Naive thymus-derived CD4-positive, alpha-beta T cell (primary cell): ENCODE data around the gene PMEL. TPM values are rescaled to one million over a fixed set of nuclear protein-coding genes. Genes with fewer than 3 reads are reported as not detected.

Experiments used
- ATAC-seq: fragments of 150-1000 bp; cut with Tn5 transposase; 2 replicates; pipeline ENCODE4 v1.10.0; 2021; ENCODE audit warnings: mild to moderate bottlenecking, moderate library complexity
- CTCF ChIA-PET: fragments of 350-600 bp; sonication (Branson Sonifier 250); formaldehyde crosslinking; loops from one replicate; lab custom pipeline; 2021; ENCODE audit warnings: antibody characterized with exemption; lab: Charles Lee
- POLR2A ChIA-PET: fragments of 350-600 bp; sonication (Branson Sonifier 250); formaldehyde crosslinking; loops from one replicate; lab custom pipeline; 2021; ENCODE audit warnings: antibody characterized with exemption, inconsistent platforms; lab: Charles Lee
- DNase-seq, 9 donors: peaks; one replicate each; pipeline versions ENCODE4 v3.0.0 to v3.0.0-alpha.2; 2020 to 2022; ENCODE audit warnings: mixed read lengths in 1 of 9
- H3K27ac ChIP-seq: one replicate; pipeline ENCODE4 v1.7.0; 2013; ENCODE audit warnings: mild to moderate bottlenecking, low read depth, low read length, moderate library complexity
- H3K27me3 ChIP-seq, 2 donors: one replicate each; pipeline ENCODE4 v1.7.0; 2013; ENCODE audit warnings: low read length in 2 of 2, mild to moderate bottlenecking in 2 of 2, moderate library complexity in 2 of 2; ENCODE audit not compliant: control insufficient read depth in 2 of 2, insufficient read depth in 2 of 2
- H3K36me3 ChIP-seq, 3 experiments: 1 replicate in 2 of 3; 2 replicates in 1 of 3; pipeline ENCODE4 v1.7.0; 2013; ENCODE audit warnings: low read length in 3 of 3, mild to moderate bottlenecking in 3 of 3, moderate library complexity in 1 of 3; ENCODE audit not compliant: insufficient read depth in 3 of 3, control insufficient read depth in 2 of 3
- H3K4me1 ChIP-seq, 2 donors: one replicate each; pipeline ENCODE4 v1.7.0; 2013; ENCODE audit warnings: low read length in 2 of 2, mild to moderate bottlenecking in 2 of 2, moderate library complexity in 1 of 2; ENCODE audit not compliant: control insufficient read depth in 2 of 2, insufficient read depth in 2 of 2
- H3K4me3 ChIP-seq: 2 replicates; pipeline ENCODE4 v1.7.0; 2013; ENCODE audit warnings: mild to moderate bottlenecking, low read length
- H3K9me3 ChIP-seq, 3 experiments: 1 replicate in 2 of 3; 2 replicates in 1 of 3; pipeline ENCODE4 v1.7.0; 2013; ENCODE audit warnings: low read length in 3 of 3; ENCODE audit not compliant: control insufficient read depth in 2 of 3
- H3K27ac Mint-ChIP-seq, 9 donors: one replicate each; pipeline ENCODE4 v1.8.0; 2020 to 2022; ENCODE audit warnings: mixed read lengths in 9 of 9, mild to moderate bottlenecking in 8 of 9, moderate library complexity in 5 of 9, inconsistent platforms in 2 of 9
- H3K27me3 Mint-ChIP-seq, 5 donors: one replicate each; pipeline ENCODE4 v1.8.0; 2021 to 2022; ENCODE audit warnings: mixed read lengths in 5 of 5, mild to moderate bottlenecking in 1 of 5
- H3K36me3 Mint-ChIP-seq, 5 donors: one replicate each; pipeline ENCODE4 v1.8.0; 2020 to 2022; ENCODE audit warnings: mixed read lengths in 5 of 5, mild to moderate bottlenecking in 3 of 5, inconsistent platforms in 1 of 5
- H3K4me1 Mint-ChIP-seq, 7 donors: one replicate each; pipeline ENCODE4 v1.8.0; 2020 to 2022; ENCODE audit warnings: mixed read lengths in 7 of 7, mild to moderate bottlenecking in 3 of 7, inconsistent platforms in 1 of 7
- H3K4me3 Mint-ChIP-seq, 10 donors: one replicate each; pipeline ENCODE4 v1.8.0; 2020 to 2022; ENCODE audit warnings: mild to moderate bottlenecking in 10 of 10, mixed read lengths in 10 of 10, moderate library complexity in 6 of 10, inconsistent platforms in 2 of 10
- H3K9me3 Mint-ChIP-seq, 11 donors: one replicate each; pipeline ENCODE4 v1.8.0; 2020 to 2022; ENCODE audit warnings: mixed read lengths in 11 of 11, mild to moderate bottlenecking in 4 of 11, inconsistent platforms in 1 of 11, moderate library complexity in 1 of 11
- intact Hi-C, 2 donors: fragments of 100-400 bp; cut with micrococcal nuclease; formaldehyde crosslinking; loops; one replicate each; pipeline ENCODE4 v1.15.1; 2023
- polyA plus RNA-seq, 2 donors: library from polyadenylated mRNA; unstranded; fragments of 300-500 nt; fragmentation: Illumina TruSeq; gene quantifications; one replicate each; pipeline ENCODE4 v1.2.3, GENCODE V29; 2021
- total RNA-seq, 6 experiments: library from RNA in 5 of 6; stranded (reverse) in 5 of 6; gene quantifications; 1 replicate in 5 of 6; 2 replicates in 1 of 6; pipeline ENCODE4 v1.2.3 and lab custom pipeline; 2021 to 2026

PMEL gene
- total and polyA plus RNA-seq, 7 experiments from 2014 or later: 0.09 to 0.57 TPM; not detected in 5

GRCh38 chr12:55997535-55997859 lies 31.7 kb upstream of the PMEL start:
- H3K27ac Mint-ChIP-seq: peak overlapping the region in 3 of 9 donors; percentile 19 to 63 (median 41)
- DNase-seq: no peak
- no peaks in the 10 kb centered on the region for H3K9me3 ChIP-seq
- H3K27me3 ChIP-seq: no peaks in the 10 kb centered on the region
- no peaks in the 10 kb centered on the region for H3K9me3 Mint-ChIP-seq
- H3K27ac ChIP-seq: no peak overlapping the region
- ChIA-PET CTCF (interaction anchor here (0.7 to 6.5 kb wide), 2 partner anchors 15 to 31 kb away, joined by 3 to 54 read pairs; no protein-coding TSS in a partner anchor), POLR2A (interaction anchor here (0.8 to 3.8 kb wide), 4 partner anchors 18 to 49 kb away, joined by 3 to 20 read pairs (median 5); partner anchors contain the start of gene RAB5B)
- intact Hi-C loops: loop anchor here (2.0 to 5.0 kb wide), 5 partner anchors 23 to 227 kb away; partner anchors contain the start of genes ZC3H10 (in 2 of the 2), IKZF4 (in 1 of the 2), NABP2 (in 1 of the 2) and PA2G4 (in 1 of the 2)
- peaks cover 0 to 14% of the 10 kb centered on the region in 2 donors for H3K4me1 ChIP-seq
- peaks cover 0 to 7% (median 2%) of the 10 kb centered on the region in 5 donors for H3K36me3 Mint-ChIP-seq
- peaks cover 8 to 37% (median 16%) of the 10 kb centered on the region in 7 donors for H3K4me1 Mint-ChIP-seq
- peaks cover 5 to 19% (median 6%) of the 10 kb centered on the region in 3 experiments for H3K36me3 ChIP-seq
- no peak for ATAC-seq
- H3K27me3 Mint-ChIP-seq: peaks cover 0 to 4% (median 0%) of the 10 kb centered on the region in 5 donors
- no peak overlapping the region for H3K4me3 ChIP-seq
- peak overlapping the region; percentile 49 to 87 (median 62) for H3K4me3 Mint-ChIP-seq

- no peaks in the 10 kb centered on the region for H3K9me3 ChIP-seq
- H3K27me3 ChIP-seq: no peaks in the 10 kb centered on the region
- peak within 1 kb of the TSS; percentile 49 to 87 (median 62) for H3K4me3 Mint-ChIP-seq
- peak; percentile 93 for ATAC-seq
- peak in 3 of 9 donors; percentile 8 to 58 (median 31) for DNase-seq
- peaks cover 5 to 25% (median 6%) of the 10 kb centered on the region in 3 experiments for H3K36me3 ChIP-seq
- peaks cover 0 to 14% of the 10 kb centered on the region in 2 donors for H3K4me1 ChIP-seq
- H3K36me3 Mint-ChIP-seq: peaks cover 0 to 11% (median 7%) of the 10 kb centered on the region in 5 donors
- H3K4me1 Mint-ChIP-seq: peaks cover 8 to 37% (median 16%) of the 10 kb centered on the region in 7 donors
- peak within 1 kb of the TSS in 7 of 9 donors; percentile 19 to 78 (median 63) for H3K27ac Mint-ChIP-seq
- peaks cover 0 to 4% (median 0%) of the 10 kb centered on the region in 5 donors for H3K27me3 Mint-ChIP-seq
- ChIA-PET POLR2A (interaction anchor here (0.7 to 3.8 kb wide), 11 partner anchors 10 to 63 kb away, joined by 3 to 20 read pairs (median 6); partner anchors contain the start of gene RAB5B), CTCF (interaction anchor here (1.0 to 6.5 kb wide), 11 partner anchors 10 to 240 kb away, joined by 3 to 54 read pairs (median 4); partner anchors contain the start of gene RAB5B)
- H3K27ac ChIP-seq: no peak within 1 kb of the TSS
- intact Hi-C loops: loop anchor here (1.0 to 5.0 kb wide), 10 partner anchors 24 to 228 kb away; partner anchors contain the start of genes PA2G4 (in 2 of the 2), RPS26 (in 2 of the 2), ZC3H10 (in 2 of the 2) and IKZF4 (in 1 of the 2)
- H3K9me3 Mint-ChIP-seq: no peaks in the 10 kb centered on the region
- H3K4me3 ChIP-seq: no peak within 1 kb of the TSS
Measured at GRCh38 chr12:55996715-55997534, 31.1 kb upstream of the PMEL start, which contains the start of gene SUOX. Gene SUOX, plus strand, starts transcription at chr12:55997276. Its CDS starts 4,946 bp downstream, at chr12:56002222.

- H3K4me1 Mint-ChIP-seq: peaks cover 8 to 37% (median 16%) of the 10 kb centered on the region in 7 donors
- peak; percentile 81 for ATAC-seq
- no peaks in the 10 kb centered on the region for H3K9me3 Mint-ChIP-seq
- H3K27me3 ChIP-seq: no peaks in the 10 kb centered on the region
- ChIA-PET CTCF (interaction anchor here (0.6 to 6.5 kb wide), 19 partner anchors 11 to 258 kb away, joined by 3 to 54 read pairs (median 4); partner anchors contain the start of genes PA2G4 and RAB5B), POLR2A (interaction anchor here (0.7 to 3.8 kb wide), 17 partner anchors 10 to 253 kb away, joined by 3 to 20 read pairs (median 4); partner anchors contain the start of genes PA2G4, RAB5B and SMARCC2)
- peaks cover 6 to 31% (median 8%) of the 10 kb centered on the region in 3 experiments for H3K36me3 ChIP-seq
- intact Hi-C loops: loop anchor here (1.0 to 5.0 kb wide), 10 partner anchors 23 to 229 kb away; partner anchors contain the start of genes PA2G4 (in 2 of the 2), RPS26 (in 2 of the 2), ZC3H10 (in 2 of the 2) and IKZF4 (in 1 of the 2)
- peak overlapping the region in 9 of 10 donors; percentile 23 to 87 (median 55) for H3K4me3 Mint-ChIP-seq
- H3K27ac Mint-ChIP-seq: peak overlapping the region in 7 of 9 donors; percentile 9 to 78 (median 49)
- peaks cover 0 to 14% of the 10 kb centered on the region in 2 donors for H3K4me1 ChIP-seq
- H3K27me3 Mint-ChIP-seq: peaks cover 0 to 4% (median 0%) of the 10 kb centered on the region in 5 donors
- H3K27ac ChIP-seq: no peak overlapping the region
- H3K4me3 ChIP-seq: no peak overlapping the region
- peak; percentile 22 to 80 (median 74) for DNase-seq
- no peaks in the 10 kb centered on the region for H3K9me3 ChIP-seq
- peaks cover 0 to 18% (median 10%) of the 10 kb centered on the region in 5 donors for H3K36me3 Mint-ChIP-seq
Measured at GRCh38 chr12:55996201-55996714, 30.4 kb upstream of the PMEL start.

GRCh38 chr12:55995366-55995765 lies 29.5 kb upstream of the PMEL start:
- DNase-seq (no peak), ATAC-seq (no peak)
- no peak overlapping the region for H3K4me3 Mint-ChIP-seq
- peaks cover 8 to 37% (median 16%) of the 10 kb centered on the region in 7 donors for H3K4me1 Mint-ChIP-seq
- CTCF ChIA-PET: interaction anchor here (0.6 to 6.5 kb wide), 18 partner anchors 11 to 763 kb away, joined by 3 to 54 read pairs (median 4); partner anchors contain the start of genes PA2G4 and RAB5B
- Histone ChIP-seq H3K9me3 (no peaks in the 10 kb centered on the region), H3K27me3 (no peaks in the 10 kb centered on the region), H3K36me3 (peaks cover 6 to 40% (median 17%) of the 10 kb centered on the region in 3 experiments), H3K4me3 (no peak overlapping the region), H3K4me1 (peaks cover 0 to 14% of the 10 kb centered on the region in 2 donors), H3K27ac (no peak overlapping the region)
- peaks cover 0 to 27% (median 19%) of the 10 kb centered on the region in 5 donors for H3K36me3 Mint-ChIP-seq
- peaks cover 0 to 4% (median 0%) of the 10 kb centered on the region in 5 donors for H3K27me3 Mint-ChIP-seq
- intact Hi-C loops: loop anchor here in 1 of 2 donors (5.0 kb wide), 2 partner anchors 107 to 122 kb away; partner anchors contain the start of genes PA2G4, RPL41 and ZC3H10
- no peaks in the 10 kb centered on the region for H3K9me3 Mint-ChIP-seq
- POLR2A ChIA-PET: interaction anchor here (0.6 to 3.8 kb wide), 15 partner anchors 9 to 252 kb away, joined by 3 to 20 read pairs (median 5); partner anchors contain the start of genes PA2G4, RAB5B and SMARCC2
- peak overlapping the region in 2 of 9 donors; percentile 9 to 67 for H3K27ac Mint-ChIP-seq

- H3K4me3 ChIP-seq: no peak overlapping the region
- ChIA-PET POLR2A (interaction anchor here (1.0 kb wide), 1 partner anchor 29 kb away, joined by 3 read pairs; no protein-coding TSS in a partner anchor), CTCF (interaction anchor here (1.5 kb wide), 1 partner anchor 36 kb away, joined by 3 read pairs; no protein-coding TSS in a partner anchor)
- no peak overlapping the region for H3K4me3 Mint-ChIP-seq
- peaks cover 8 to 30% (median 16%) of the 10 kb centered on the region in 7 donors for H3K4me1 Mint-ChIP-seq
- H3K27me3 Mint-ChIP-seq: peaks cover 0 to 4% (median 0%) of the 10 kb centered on the region in 5 donors
- peaks cover 0 to 14% of the 10 kb centered on the region in 2 donors for H3K4me1 ChIP-seq
- ATAC-seq: no peak
- H3K27me3 ChIP-seq: no peaks in the 10 kb centered on the region
- H3K36me3 Mint-ChIP-seq: peaks cover 0 to 33% (median 20%) of the 10 kb centered on the region in 5 donors
- no peak for DNase-seq
- intact Hi-C loops: no loop called here
- no peaks in the 10 kb centered on the region for H3K9me3 ChIP-seq
- no peaks in the 10 kb centered on the region for H3K9me3 Mint-ChIP-seq
- no peak overlapping the region for H3K27ac ChIP-seq
- peaks cover 11 to 58% (median 19%) of the 10 kb centered on the region in 3 experiments for H3K36me3 ChIP-seq
- peak overlapping the region in 2 of 9 donors; percentile 21 to 61 for H3K27ac Mint-ChIP-seq
Measured at GRCh38 chr12:55993230-55993853, 27.5 kb upstream of the PMEL start.
